PFSK-1 (cell line): ENCODE measurements around the gene NHLRC1.

Experiments used
- POLR2AphosphoS5 ChIP-seq: IDR thresholded peaks from 2 replicates; pipeline ENCODE4 v1.6.1; 2012; ENCODE audit warnings: low read depth, mild to moderate bottlenecking, control low read depth, low read length, moderate library complexity
- SIN3A ChIP-seq: IDR thresholded peaks from 2 replicates; pipeline ENCODE4 v1.6.1; 2012; ENCODE audit warnings: mild to moderate bottlenecking, low read length, moderate library complexity, borderline replicate concordance; ENCODE audit not compliant: insufficient read depth

DNA sequence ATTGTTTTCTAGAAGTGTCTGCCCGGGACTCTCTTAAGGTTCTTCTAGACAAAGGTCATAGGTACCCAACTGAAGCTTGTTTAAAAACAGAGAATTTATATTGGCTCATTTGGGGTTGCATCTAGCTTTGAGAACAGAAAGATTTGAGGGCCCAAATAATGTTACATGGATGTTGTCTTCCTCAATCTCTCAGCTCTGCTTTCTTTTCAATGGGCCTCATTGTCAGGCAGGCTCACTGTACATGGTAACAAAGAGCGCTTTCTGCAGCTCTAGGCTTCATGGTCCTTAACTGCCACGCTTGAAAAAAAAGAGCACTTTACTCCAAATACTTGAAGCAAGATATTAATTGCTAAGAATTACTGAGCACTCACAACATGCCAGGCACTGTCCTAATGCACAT, 22.2 kb downstream of the NHLRC1 start:
- TF ChIP-seq POLR2AphosphoS5 (no peak), SIN3A (no peak)
